ENCODE results near the gene ANKRD44.

ANKRD44 gene

DNA sequence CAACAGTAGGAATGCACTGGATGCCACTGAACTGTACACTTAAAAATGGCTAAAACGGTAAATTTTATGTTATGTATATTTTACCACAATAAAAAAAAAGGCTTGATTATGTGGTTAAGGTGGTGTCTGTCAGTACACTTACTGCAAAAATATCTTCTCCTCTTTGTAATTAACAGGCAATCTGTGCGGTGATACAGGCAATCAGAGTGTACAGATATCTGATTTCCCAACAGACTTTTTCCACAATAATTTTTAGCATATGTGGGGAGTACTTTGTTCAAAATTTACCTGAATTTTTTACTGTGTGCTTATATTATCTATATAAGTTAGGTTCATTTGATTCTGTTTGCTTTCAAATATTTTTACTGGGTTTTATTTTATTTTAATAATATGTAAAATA, 209.1 kb downstream of the ANKRD44 start:
- no peak for DNase-seq

DNA sequence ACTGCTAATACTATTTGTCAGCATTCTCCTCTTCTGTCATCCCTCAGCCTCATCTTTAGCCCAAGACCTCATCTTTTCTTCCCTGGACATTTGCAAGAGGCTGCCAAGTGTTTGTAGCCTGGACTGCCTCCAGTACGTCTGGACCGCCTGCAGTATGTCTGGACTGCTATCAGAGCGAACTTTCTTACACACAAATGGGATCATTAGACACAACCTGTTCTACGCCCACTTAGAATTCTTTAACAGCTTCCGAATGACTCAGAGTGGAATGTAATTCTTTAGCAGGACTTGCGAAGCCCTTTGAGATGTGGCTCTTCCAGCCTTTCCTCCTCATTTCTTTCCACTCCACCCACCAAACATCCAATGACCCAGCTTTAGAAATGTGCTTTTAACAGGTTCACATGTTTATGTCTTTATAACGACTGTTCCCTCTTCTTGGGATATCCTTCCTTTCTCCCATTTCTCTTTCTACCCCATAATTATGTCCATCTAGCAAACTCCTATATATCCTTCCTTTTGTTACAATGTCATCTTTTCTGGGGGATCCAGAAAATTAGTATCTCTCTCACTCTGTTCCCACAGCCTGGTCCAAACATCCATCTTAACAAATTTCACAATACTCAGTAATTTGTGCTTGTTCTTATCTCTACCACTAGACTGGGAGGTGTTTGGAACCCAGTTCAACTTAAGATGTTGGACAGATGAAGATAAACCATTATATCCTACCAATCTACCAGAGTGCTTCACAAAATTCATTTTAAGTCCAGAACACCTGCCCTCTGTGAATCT, 212.8 kb downstream of the ANKRD44 start:
- peak; percentile 74 for DNase-seq

GRCh38 chr2:197096649-197097048, 213.9 kb downstream of the ANKRD44 start:
- DNase-seq = no peak

- DNase-seq = peak; percentile 43
Measured at GRCh38 chr2:197092431-197092830, 218.1 kb downstream of the ANKRD44 start.

DNA sequence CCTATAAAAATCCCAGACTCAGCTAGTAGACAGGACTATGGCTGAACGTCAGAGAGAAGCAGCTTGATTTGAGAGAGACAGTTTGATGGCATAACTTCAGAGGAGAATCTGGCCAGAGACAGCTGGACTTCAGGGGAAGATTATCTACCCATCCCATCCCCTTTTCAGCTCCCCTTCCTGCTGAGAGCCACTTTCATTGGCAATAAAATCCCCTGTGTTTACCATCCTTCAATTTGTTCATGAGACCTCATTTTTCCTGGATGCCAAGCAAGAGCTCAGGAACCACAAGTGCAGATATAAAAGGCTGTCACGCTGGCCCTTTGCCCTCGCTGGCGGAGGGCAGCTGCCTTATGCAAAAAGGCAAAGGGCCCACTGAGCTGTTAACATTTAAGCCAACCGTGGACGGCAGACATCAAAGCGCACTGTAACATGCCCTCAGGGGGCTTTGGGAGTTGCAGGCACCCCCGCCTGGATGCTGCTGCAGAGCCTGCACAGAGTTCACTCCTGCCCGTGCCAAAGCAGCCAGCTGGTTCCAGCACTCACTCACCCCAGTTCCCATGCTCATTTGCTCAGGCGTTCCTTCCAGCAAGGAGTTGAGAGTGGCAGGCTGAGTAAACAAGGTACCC, 219.7 kb downstream of the ANKRD44 start:
- no peak for DNase-seq

GRCh38 chr2:197089655-197090054, 220.9 kb downstream of the ANKRD44 start:
- no peak for DNase-seq

DNA sequence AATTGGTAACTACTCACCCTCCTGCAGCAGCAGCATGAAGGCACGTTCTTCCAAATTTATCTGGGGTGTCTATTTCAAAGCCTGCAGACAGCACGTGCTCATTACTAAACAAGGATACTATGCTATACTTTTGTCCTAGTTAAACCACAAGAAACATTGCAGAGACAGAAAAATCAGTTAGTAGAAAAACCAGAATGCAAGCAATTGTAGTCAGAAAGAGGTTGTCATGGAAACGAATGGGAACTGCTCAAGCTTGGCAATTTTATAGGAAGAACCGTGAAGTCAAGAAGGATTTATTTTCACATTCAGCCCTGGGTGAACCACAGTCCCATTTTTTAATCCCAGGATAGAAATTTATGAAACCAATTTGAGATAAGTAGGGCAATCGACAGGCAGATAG, 221.9 kb downstream of the ANKRD44 start:
- no peak for DNase-seq

DNA sequence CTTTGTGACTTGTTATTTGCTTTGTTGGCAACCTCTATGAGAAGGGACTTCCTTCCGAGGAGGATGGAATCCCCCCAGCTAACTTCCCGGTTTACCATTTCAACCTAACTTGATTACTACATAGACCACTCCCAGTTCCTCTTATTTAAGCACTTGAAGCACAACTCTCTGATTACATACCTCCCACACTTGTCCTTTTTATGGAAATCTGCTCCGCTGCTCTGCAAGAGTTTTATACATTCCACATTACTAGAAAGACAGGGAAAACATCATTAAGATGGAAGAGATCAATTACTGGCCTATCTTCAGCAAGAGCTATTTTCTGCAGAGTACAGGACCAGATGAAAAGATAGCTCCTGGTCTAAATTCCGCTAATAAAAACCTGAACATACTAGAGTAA, 224.1 kb downstream of the ANKRD44 start:
- DNase-seq = no peak

- DNase-seq = no peak
Measured at GRCh38 chr2:197085665-197086064, 224.9 kb downstream of the ANKRD44 start.

GRCh38 chr2:197081294-197081693, 229.3 kb downstream of the ANKRD44 start:
- no peak for DNase-seq

GRCh38 chr2:197080578-197081216, 229.9 kb downstream of the ANKRD44 start:
- no peak for DNase-seq

GRCh38 chr2:197079832-197080555, 230.6 kb downstream of the ANKRD44 start:
- DNase-seq = peak; percentile 42

DNA sequence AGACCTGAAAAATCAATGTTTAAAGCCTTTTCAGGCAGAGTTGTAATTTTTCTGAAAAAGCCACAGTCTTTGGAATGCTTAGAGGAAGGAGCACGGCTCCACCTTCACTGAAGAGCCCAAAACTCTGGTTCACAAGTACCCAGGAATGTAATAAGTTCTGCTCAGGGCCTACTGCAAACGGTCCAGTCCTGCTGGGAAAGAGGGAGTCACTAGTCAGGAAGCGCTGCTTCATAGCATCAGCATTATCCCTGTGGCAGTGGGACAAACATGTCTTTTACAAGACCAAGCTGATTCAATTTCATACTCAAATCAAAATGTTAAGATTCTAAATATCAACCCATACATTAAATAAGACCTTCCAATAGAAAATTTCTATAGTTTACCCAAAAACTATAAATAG, 231.2 kb downstream of the ANKRD44 start:
- DNase-seq = no peak

GRCh38 chr2:197078535-197078934, 232.0 kb downstream of the ANKRD44 start:
- no peak for DNase-seq

DNA sequence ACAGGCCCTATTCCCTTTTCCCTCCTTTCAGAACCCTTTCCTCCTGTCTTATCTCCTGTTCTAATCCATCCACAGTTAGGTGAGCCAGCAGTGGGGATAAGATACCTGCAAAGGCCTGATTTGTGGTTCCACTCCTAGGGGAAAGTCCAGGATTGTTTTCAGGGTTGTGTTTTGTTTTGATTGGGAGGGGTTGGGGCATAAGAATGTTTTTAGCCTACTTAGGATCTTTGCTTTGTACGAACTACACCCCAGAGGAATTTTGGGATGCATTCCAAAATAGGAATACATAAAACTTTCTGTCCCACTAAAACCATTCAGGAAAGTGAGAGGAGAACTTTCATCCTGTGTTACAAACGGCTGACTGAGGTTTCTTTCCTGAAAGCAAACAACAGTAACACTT, 233.2 kb downstream of the ANKRD44 start:
- no peak for DNase-seq

DNA sequence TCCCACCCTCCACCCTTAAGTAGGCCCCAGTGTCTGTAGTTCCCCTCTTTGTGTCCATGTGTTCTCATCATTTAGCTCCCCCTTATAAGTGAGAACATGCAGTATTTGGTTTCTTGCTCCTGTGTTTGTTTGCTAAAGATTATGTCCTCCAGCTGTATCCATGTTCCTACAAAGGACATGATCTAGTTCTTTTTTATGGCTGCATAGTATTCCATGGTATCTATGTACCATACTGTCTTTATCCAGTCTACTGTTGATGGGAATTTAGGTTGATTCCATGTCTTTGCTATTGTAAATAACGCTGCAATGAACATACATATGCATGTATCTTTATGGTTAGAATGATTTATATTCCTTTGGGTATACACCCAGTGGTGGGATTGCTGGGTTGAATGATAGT, 233.9 kb downstream of the ANKRD44 start:
- no peak for DNase-seq

GRCh38 chr2:197075754-197076337, 234.7 kb downstream of the ANKRD44 start:
- DNase-seq = no peak

GRCh38 chr2:197075281-197075680, 235.3 kb downstream of the ANKRD44 start:
- no peak for DNase-seq

GRCh38 chr2:197073701-197074433, 236.7 kb downstream of the ANKRD44 start:
- DNase-seq = peak; percentile 57

DNA sequence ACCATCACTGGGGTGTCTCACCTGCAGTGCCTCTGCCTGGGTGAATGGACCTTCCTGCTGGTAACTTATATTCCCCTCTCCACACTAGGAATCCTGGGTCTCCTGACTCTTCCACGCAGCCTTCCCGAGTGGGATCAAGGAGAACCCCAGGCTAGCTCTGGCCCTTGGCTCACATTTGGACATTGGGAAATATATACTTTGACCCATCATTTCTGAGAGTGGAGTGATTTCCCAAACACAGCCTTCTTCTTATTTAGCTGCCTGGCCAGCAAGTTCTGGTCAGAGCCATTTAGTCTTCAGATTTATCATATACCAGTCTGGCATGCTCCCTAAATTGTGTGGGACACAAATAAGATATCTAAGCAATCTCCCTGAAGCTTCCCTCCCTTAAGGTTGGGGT, 237.3 kb downstream of the ANKRD44 start:
- DNase-seq = no peak

- no peak for DNase-seq
Measured at GRCh38 chr2:197072533-197072932, 238.0 kb downstream of the ANKRD44 start.

- DNase-seq = no peak
Measured at GRCh38 chr2:197071790-197072436, 238.7 kb downstream of the ANKRD44 start.

All from right hindlimb (tissue), 1 donor.